Nephron progenitor cell (in vitro differentiated cells): ENCODE measurements around the gene ANKH.
"Not testable (repeated sequence)": the region's sequence is repeated elsewhere in the genome, so short reads cannot be mapped to it uniquely, and the experiment has no call there.

ENCODE experiments used
- DNase-seq: peaks from one replicate; pipeline ENCODE4 v3.0.0; 2021
- H3K27ac Mint-ChIP-seq: 2 replicates; pipeline ENCODE4 v1.8.0; 2021; ENCODE audit warnings: mild to moderate bottlenecking, moderate library complexity, mixed read lengths
- H3K27me3 Mint-ChIP-seq: 2 replicates; pipeline ENCODE4 v1.8.0; 2021; ENCODE audit warnings: mild to moderate bottlenecking, low read depth, mixed read lengths; ENCODE audit not compliant: poor library complexity
- H3K36me3 Mint-ChIP-seq: 2 replicates; pipeline ENCODE4 v1.8.0; 2021; ENCODE audit warnings: low read depth, mixed read lengths
- H3K4me1 Mint-ChIP-seq: 2 replicates; pipeline ENCODE4 v1.8.0; 2021; ENCODE audit warnings: mixed read lengths
- H3K4me3 Mint-ChIP-seq: 2 replicates; pipeline ENCODE4 v1.8.0; 2021; ENCODE audit warnings: mild to moderate bottlenecking, moderate library complexity, mixed read lengths
- H3K9me3 Mint-ChIP-seq: 2 replicates; pipeline ENCODE4 v1.8.0; 2021; ENCODE audit warnings: mild to moderate bottlenecking, moderate library complexity, mixed read lengths
- CTCF ChIP-seq: fragments of 200-600 bp; sonication (generic); IDR thresholded peaks from 2 replicates; pipeline ENCODE4 v1.5.0; 2021; ENCODE audit warnings: antibody characterized with exemption

ANKH gene

GRCh38 chr5:14847471-14847870 lies 24.1 kb downstream of the ANKH start:
- no peaks in the 10 kb centered on the region for H3K27me3 Mint-ChIP-seq

GRCh38 chr5:14842117-14842516 lies 29.5 kb downstream of the ANKH start:
- peaks cover 17% of the 10 kb centered on the region for H3K4me1 Mint-ChIP-seq
- no peaks in the 10 kb centered on the region for H3K27me3 Mint-ChIP-seq
- no peaks in the 10 kb centered on the region for H3K36me3 Mint-ChIP-seq
- DNase-seq, result no peak
- TF ChIP-seq CTCF, result no peak
- H3K27ac Mint-ChIP-seq, result no peak overlapping the region
- peaks cover 1% of the 10 kb centered on the region for H3K9me3 Mint-ChIP-seq
- no peak overlapping the region for H3K4me3 Mint-ChIP-seq

More at GRCh38 chr5:14847471-14847870, 24.1 kb downstream of the ANKH start:
- Mint-ChIP-seq H3K9me3 (no peaks in the 10 kb centered on the region), H3K4me1 (peaks cover 40% of the 10 kb centered on the region), H3K4me3 (no peak overlapping the region), H3K27ac (no peak overlapping the region), H3K36me3 (no peaks in the 10 kb centered on the region)
- no peak for TF ChIP-seq CTCF
- no peak for DNase-seq

GRCh38 chr5:14840624-14841023 lies 31.0 kb downstream of the ANKH start:
- Mint-ChIP-seq H3K4me3 (no peak overlapping the region), H3K27me3 (no peaks in the 10 kb centered on the region), H3K9me3 (peaks cover 4% of the 10 kb centered on the region), H3K4me1 (peaks cover 17% of the 10 kb centered on the region), H3K36me3 (no peaks in the 10 kb centered on the region), H3K27ac (no peak overlapping the region)
- DNase-seq, result no peak
- TF ChIP-seq CTCF, result no peak

- Mint-ChIP-seq H3K36me3 (no peaks in the 10 kb centered on the region), H3K4me3 (no peak overlapping the region)
Measured at GRCh38 chr5:14838396-14839319, 32.9 kb downstream of the ANKH start.

GRCh38 chr5:14837423-14838122 lies 34.0 kb downstream of the ANKH start:
- H3K4me1 Mint-ChIP-seq, DNase-seq, H3K27ac Mint-ChIP-seq, H3K27me3 Mint-ChIP-seq, H3K36me3 Mint-ChIP-seq, H3K4me3 Mint-ChIP-seq, H3K9me3 Mint-ChIP-seq: not testable (repeated sequence)

More at GRCh38 chr5:14838396-14839319, 32.9 kb downstream of the ANKH start:
- H3K27me3 Mint-ChIP-seq, result no peaks in the 10 kb centered on the region
- H3K27ac Mint-ChIP-seq, result no peak overlapping the region
- peaks cover 4% of the 10 kb centered on the region for H3K9me3 Mint-ChIP-seq
- H3K4me1 Mint-ChIP-seq, result peaks cover 11% of the 10 kb centered on the region
- DNase-seq, result no peak
- TF ChIP-seq CTCF, result no peak
